Prostate gland (tissue), 2 donors: ENCODE data around the gene PEX5. TPM values are rescaled to one million over a fixed set of nuclear protein-coding genes. Genes with fewer than 3 reads are reported as not detected.
A peak's percentile ranks its signal among the peaks of the same experiment; 100 is the strongest.

ENCODE experiments used
- DNase-seq: peaks from one replicate; pipeline ENCODE4 v3.0.0-alpha.2; 2019; ENCODE audit warnings: low spot score
- H3K27ac ChIP-seq, 2 donors: fragments of 200-600 bp; sonication (generic); 2 replicates each; pipeline ENCODE4 v1.5.1; 2017 to 2019
- H3K27me3 ChIP-seq: fragments of 200-600 bp; sonication (generic); replicated peaks from 2 replicates; pipeline ENCODE4 v1.5.1; 2019; ENCODE audit not compliant: insufficient read depth
- H3K36me3 ChIP-seq, 2 donors: fragments of 200-600 bp; sonication (generic); 1 replicate in 1 of 2; 2 replicates in 1 of 2; pipeline versions ENCODE4 v1.5.1 to v1.8.1; 2017 to 2019
- H3K4me1 ChIP-seq: fragments of 200-600 bp; sonication (generic); replicated peaks from 2 replicates; pipeline ENCODE4 v1.5.1; 2019
- H3K4me3 ChIP-seq, 2 donors: fragments of 200-600 bp; sonication (generic); 2 replicates each; pipeline ENCODE4 v1.5.1; 2017 to 2019
- H3K9me3 ChIP-seq: fragments of 200-600 bp; sonication (generic); 2 replicates; pipeline ENCODE4 v1.5.1; 2017
- CTCF ChIP-seq, 4 experiments: fragments of 200-600 bp in 2 of 4; fragments of 450-650 bp in 2 of 4; sonication (generic) in 2 of 4; IDR thresholded peaks; 1 replicate in 3 of 4; 2 replicates in 1 of 4; pipeline ENCODE4 v1.5.1; 2016 to 2019; ENCODE audit warnings: antibody characterized with exemption in 4 of 4, mild to moderate bottlenecking in 2 of 4, moderate library complexity in 2 of 4
- POLR2A ChIP-seq: fragments of 450-650 bp; IDR thresholded peaks from one replicate; pipeline ENCODE4 v1.6.1; 2016; ENCODE audit warnings: antibody characterized with exemption, mild to moderate bottlenecking
- POLR2AphosphoS5 ChIP-seq: sonication (generic); formaldehyde crosslinking; IDR thresholded peaks from one replicate; pipeline ENCODE4 v1.6.1; 2017; ENCODE audit warnings: antibody characterized with exemption
- WGBS: methylation state at CpG from one replicate; pipeline ENCODE4 v1.1.5; 2018; 5-methylcytosine and 5-hydroxymethylcytosine counted together
- intact Hi-C: fragments of 100-400 bp; cut with DNase I; formaldehyde crosslinking; loops from one replicate; pipeline ENCODE4 v1.14.2; 2022
- total RNA-seq, 2 donors: library from RNA; depleted of rRNA; stranded (reverse); fragments of >200 nt; gene quantifications; one replicate each; pipeline ENCODE4 v1.1.0, GENCODE V29; 2016

PEX5 gene
- total RNA-seq, 2 donors from 2014 or later: 26.2 to 78.6 TPM

GRCh38 chr12:7154901-7155470 is 34.5 kb upstream of the PEX5 start:
- no peak for DNase-seq
- no peak for TF ChIP-seq POLR2AphosphoS5
- TF ChIP-seq CTCF (IDR thresholded peaks at IDR 0.05): no peak
- Histone ChIP-seq H3K36me3 (no peaks in the 10 kb centered on the region), H3K4me3 (no peak overlapping the region), H3K9me3 (no peaks in the 10 kb centered on the region), H3K27me3 (no peaks in the 10 kb centered on the region), H3K27ac (no peak overlapping the region), H3K4me1 (no peaks in the 10 kb centered on the region)
- intact Hi-C loops: no loop called here
- 69% methylated on average over 12 of the region's 12 CpGs for WGBS

GRCh38 chr12:7155471-7156034 is 33.9 kb upstream of the PEX5 start:
- Histone ChIP-seq H3K4me3 (no peak overlapping the region), H3K4me1 (no peaks in the 10 kb centered on the region), H3K36me3 (no peaks in the 10 kb centered on the region), H3K9me3 (no peaks in the 10 kb centered on the region), H3K27ac (no peak overlapping the region), H3K27me3 (no peaks in the 10 kb centered on the region)
- WGBS: 66% methylated on average over 8 of the region's 8 CpGs
- DNase-seq: peak; percentile 67
- TF ChIP-seq POLR2A (no peak), POLR2AphosphoS5 (peak; percentile 63)
- intact Hi-C loops: no loop called here

- Histone ChIP-seq H3K36me3 (no peaks in the 10 kb centered on the region), H3K9me3 (no peaks in the 10 kb centered on the region), H3K27me3 (no peaks in the 10 kb centered on the region), H3K4me1 (no peaks in the 10 kb centered on the region), H3K4me3 (no peak overlapping the region), H3K27ac (no peak overlapping the region)
- intact Hi-C loops: no loop called here
- WGBS: 78% methylated on average over 23 of the region's 24 CpGs
- DNase-seq: no peak
- TF ChIP-seq CTCF (IDR thresholded peaks at IDR 0.05): no peak
- no peak for TF ChIP-seq POLR2AphosphoS5
- no peak for TF ChIP-seq POLR2A
These were observed 33.0 kb upstream of the PEX5 start for GRCh38 chr12:7156259-7157197.

GRCh38 chr12:7157391-7157790 is 32.1 kb upstream of the PEX5 start:
- Histone ChIP-seq H3K36me3 (no peaks in the 10 kb centered on the region), H3K27me3 (no peaks in the 10 kb centered on the region)
- 94% methylated on average over 17 of the region's 17 CpGs for WGBS

More at GRCh38 chr12:7157391-7157790, 32.1 kb upstream of the PEX5 start:
- intact Hi-C loops: no loop called here
- TF ChIP-seq POLR2A (no peak), POLR2AphosphoS5 (no peak), CTCF (IDR thresholded peaks at IDR 0.05) (no peak)
- peaks cover under 1% of the 10 kb centered on the region for H3K4me1 ChIP-seq
- H3K4me3 ChIP-seq: no peak overlapping the region
- no peak overlapping the region for H3K27ac ChIP-seq
- no peak for DNase-seq
- H3K9me3 ChIP-seq: no peaks in the 10 kb centered on the region
